GM23338 (cell line): ENCODE measurements around the gene NRSN2. TPM values are rescaled to one million over a fixed set of nuclear protein-coding genes. Genes with fewer than 3 reads are reported as not detected.

ENCODE experiments used
- ATAC-seq: fragments of 200-7000 bp; cut with Tn5 transposase; 3 replicates; pipeline ENCODE4 v1.9.1; 2020
- DNase-seq: peaks from one replicate; pipeline ENCODE4 v3.0.0-alpha.2; 2015; ENCODE audit warnings: low spot score
- H2AFZ ChIP-seq: fragments of 200-600 bp; sonication (generic); 2 replicates; pipeline ENCODE4 v1.8.0; 2016; ENCODE audit warnings: antibody characterized with exemption, mild to moderate bottlenecking, moderate library complexity
- H3F3A ChIP-seq: fragments of 200-600 bp; sonication (generic); replicated peaks from 2 replicates; pipeline ENCODE4 v1.8.0; 2017; ENCODE audit warnings: antibody characterized with exemption, mixed run types, low read depth
- H3K27ac ChIP-seq: fragments of 200-600 bp; sonication (generic); 2 replicates; pipeline ENCODE4 v1.6.1; 2016; ENCODE audit warnings: low read depth
- H3K27me3 ChIP-seq: fragments of 200-600 bp; sonication (generic); 2 replicates; pipeline ENCODE4 v1.8.0; 2016; ENCODE audit warnings: mild to moderate bottlenecking, mixed run types, moderate library complexity; ENCODE audit not compliant: insufficient read depth
- H3K36me3 ChIP-seq: fragments of 200-600 bp; sonication (generic); 2 replicates; pipeline ENCODE4 v1.8.0; 2016; ENCODE audit warnings: mild to moderate bottlenecking; ENCODE audit not compliant: insufficient read depth
- H3K4me1 ChIP-seq: fragments of 200-600 bp; sonication (generic); 2 replicates; pipeline ENCODE4 v1.8.0; 2016; ENCODE audit warnings: mild to moderate bottlenecking, moderate library complexity; ENCODE audit not compliant: insufficient read depth
- H3K4me2 ChIP-seq: fragments of 200-600 bp; sonication (generic); 2 replicates; pipeline ENCODE4 v1.7.1; 2017; ENCODE audit warnings: mixed run types
- H3K4me3 ChIP-seq: fragments of 200-600 bp; sonication (generic); 2 replicates; pipeline ENCODE4 v1.6.1; 2016; ENCODE audit warnings: mixed run types
- H3K79me2 ChIP-seq: fragments of 200-600 bp; sonication (generic); replicated peaks from 2 replicates; pipeline ENCODE4 v1.8.0; 2017; ENCODE audit warnings: mild to moderate bottlenecking; ENCODE audit not compliant: insufficient read depth
- H3K9me2 ChIP-seq: fragments of 200-600 bp; sonication (generic); 2 replicates; pipeline ENCODE4 v1.8.0; 2017; ENCODE audit not compliant: insufficient read depth
- H4K20me1 ChIP-seq: fragments of 200-600 bp; sonication (generic); replicated peaks from 2 replicates; pipeline ENCODE4 v1.8.0; 2017; ENCODE audit warnings: mild to moderate bottlenecking; ENCODE audit not compliant: insufficient read depth
- H3K27ac Mint-ChIP-seq: 2 replicates; pipeline ENCODE4 v1.8.0; 2020; ENCODE audit warnings: inconsistent platforms, mild to moderate bottlenecking, moderate library complexity, mixed read lengths
- H3K27me3 Mint-ChIP-seq: 3 replicates; pipeline ENCODE4 v1.8.0; 2022; ENCODE audit warnings: low read depth, mild to moderate bottlenecking, moderate library complexity, mixed read lengths, inconsistent platforms; ENCODE audit not compliant: insufficient read depth, poor library complexity
- H3K36me3 Mint-ChIP-seq: 3 replicates; pipeline ENCODE4 v1.8.0; 2021; ENCODE audit warnings: low read depth, mild to moderate bottlenecking, inconsistent platforms, moderate library complexity, mixed read lengths
- H3K4me1 Mint-ChIP-seq: 3 replicates; pipeline ENCODE4 v1.8.0; 2020; ENCODE audit warnings: mild to moderate bottlenecking, inconsistent platforms, mixed read lengths
- H3K4me3 Mint-ChIP-seq: 3 replicates; pipeline ENCODE4 v1.8.0; 2021; ENCODE audit warnings: moderate library complexity, mild to moderate bottlenecking, inconsistent platforms, mixed read lengths
- H3K9me3 Mint-ChIP-seq: 3 replicates; pipeline ENCODE4 v1.8.0; 2020; ENCODE audit warnings: moderate library complexity, mild to moderate bottlenecking, inconsistent platforms, mixed read lengths
- CREB1 ChIP-seq: fragments of 250-450 bp; sonication (Bioruptor Pico); IDR thresholded peaks from 2 replicates; pipeline ENCODE4 v1.5.0; 2020; ENCODE audit warnings: low read depth, mild to moderate bottlenecking, moderate library complexity
- ETS1 ChIP-seq: IDR thresholded peaks from 2 replicates; pipeline ENCODE4 v1.6.1; 2016; ENCODE audit warnings: antibody characterized with exemption
- EZH2 ChIP-seq: fragments of 200-600 bp; sonication (generic); IDR thresholded peaks from one replicate; pipeline ENCODE4 v1.8.0; 2017; ENCODE audit warnings: antibody characterized with exemption, mild to moderate bottlenecking, low read depth; ENCODE audit not compliant: unreplicated experiment
- NANOG ChIP-seq: IDR thresholded peaks from 2 replicates; pipeline ENCODE4 v1.6.1; 2016; ENCODE audit warnings: antibody characterized with exemption, borderline replicate concordance
- POLR2AphosphoS5 ChIP-seq: IDR thresholded peaks from 2 replicates; pipeline ENCODE4 v1.6.1; 2016; ENCODE audit warnings: antibody characterized with exemption, low read depth
- STAT1 ChIP-seq: IDR thresholded peaks from one replicate; pipeline ENCODE4 v1.6.1; 2016; ENCODE audit warnings: antibody characterized with exemption; ENCODE audit not compliant: unreplicated experiment
- ZNF114 ChIP-seq: fragments of 250-450 bp; sonication (Bioruptor Pico); IDR thresholded peaks from 2 replicates; pipeline ENCODE4 v1.5.0; 2020; ENCODE audit warnings: mild to moderate bottlenecking, moderate library complexity
- ZNF331 ChIP-seq: fragments of 250-450 bp; sonication (Bioruptor Pico); IDR thresholded peaks from 2 replicates; pipeline ENCODE4 v1.5.0; 2020; ENCODE audit warnings: low read depth, mild to moderate bottlenecking, moderate library complexity
- ZNF462 ChIP-seq: fragments of 250-450 bp; sonication (Bioruptor Pico); IDR thresholded peaks from 2 replicates; pipeline ENCODE4 v1.5.0; 2020; ENCODE audit warnings: mild to moderate bottlenecking, moderate library complexity
- polyA plus RNA-seq: library from polyadenylated mRNA; unstranded; fragments of >200 nt; fragmentation: Nextera tagmentation; extraction: Ambion mirVana; gene quantifications from 2 replicates; pipeline ENCODE4 v1.2.1, GENCODE V29; 2016
- total RNA-seq: library from RNA; depleted of rRNA; stranded (reverse); fragments of >200 nt; shearing (Covaris generic); gene quantifications from 2 replicates; pipeline ENCODE4 v1.2.3, GENCODE V29; 2014

Gene NRSN2
- total and polyA plus RNA-seq, 2 experiments from 2014 or later: 14.4 to 17.9 TPM

GRCh38 chr20:341682-342081, 5.2 kb upstream of the NRSN2 start (continued):
- TF ChIP-seq ZNF462 (CRISPR knock-in tag): no peak

GRCh38 chr20:343107-343506, 3.8 kb upstream of the NRSN2 start:
- Histone ChIP-seq H3K9me2 (no peaks in the 10 kb centered on the region), H3K36me3 (no peaks in the 10 kb centered on the region), H4K20me1 (no peaks in the 10 kb centered on the region; the same call in 1 of the 2 replicates), H3K4me2 (no peak overlapping the region), H3K27ac (no peak overlapping the region), H2AFZ (no peak overlapping the region), H3F3A (peaks cover 8% of the 10 kb centered on the region; the same call in 1 of the 2 replicates), H3K27me3 (peaks cover 8% of the 10 kb centered on the region), H3K4me3 (no peak overlapping the region), H3K79me2 (no peaks in the 10 kb centered on the region), H3K4me1 (peaks cover 4% of the 10 kb centered on the region; the same call in 1 of the 2 replicates)
- DNase-seq: no peak
- Mint-ChIP-seq H3K36me3 (no peaks in the 10 kb centered on the region), H3K4me1 (peaks cover 5% of the 10 kb centered on the region), H3K4me3 (no peak overlapping the region), H3K9me3 (no peaks in the 10 kb centered on the region; the same call in 2 of the 3 replicates), H3K27me3 (peaks cover 6% of the 10 kb centered on the region), H3K27ac (no peak overlapping the region)
- ATAC-seq: no peak
- TF ChIP-seq STAT1 (no peak), ZNF331 (CRISPR knock-in tag) (no peak), ZNF114 (CRISPR knock-in tag) (no peak), ZNF462 (CRISPR knock-in tag) (no peak), CREB1 (CRISPR knock-in tag) (no peak), EZH2 (no peak), POLR2AphosphoS5 (no peak), NANOG (no peak), ETS1 (no peak)
